Measurements from ENCODE around the gene STRA6. TPM values are rescaled to one million over a fixed set of nuclear protein-coding genes. Genes with fewer than 3 reads are reported as not detected.

Gene STRA6
- total RNA-seq, 3 donors from 2014 or later (not counting 1 experiment from before 2014, with no cell fraction given): not detected

- peaks cover 55 to 62% of the 10 kb centered on the region in 2 donors for H3K27me3 Mint-ChIP-seq (ENCODE audit: low read depth in 2 of 2)
- TF ChIP-seq, protein P1, sequence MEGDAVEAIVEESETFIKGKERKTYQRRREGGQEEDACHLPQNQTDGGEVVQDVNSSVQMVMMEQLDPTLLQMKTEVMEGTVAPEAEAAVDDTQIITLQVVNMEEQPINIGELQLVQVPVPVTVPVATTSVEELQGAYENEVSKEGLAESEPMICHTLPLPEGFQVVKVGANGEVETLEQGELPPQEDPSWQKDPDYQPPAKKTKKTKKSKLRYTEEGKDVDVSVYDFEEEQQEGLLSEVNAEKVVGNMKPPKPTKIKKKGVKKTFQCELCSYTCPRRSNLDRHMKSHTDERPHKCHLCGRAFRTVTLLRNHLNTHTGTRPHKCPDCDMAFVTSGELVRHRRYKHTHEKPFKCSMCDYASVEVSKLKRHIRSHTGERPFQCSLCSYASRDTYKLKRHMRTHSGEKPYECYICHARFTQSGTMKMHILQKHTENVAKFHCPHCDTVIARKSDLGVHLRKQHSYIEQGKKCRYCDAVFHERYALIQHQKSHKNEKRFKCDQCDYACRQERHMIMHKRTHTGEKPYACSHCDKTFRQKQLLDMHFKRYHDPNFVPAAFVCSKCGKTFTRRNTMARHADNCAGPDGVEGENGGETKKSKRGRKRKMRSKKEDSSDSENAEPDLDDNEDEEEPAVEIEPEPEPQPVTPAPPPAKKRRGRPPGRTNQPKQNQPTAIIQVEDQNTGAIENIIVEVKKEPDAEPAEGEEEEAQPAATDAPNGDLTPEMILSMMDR (IDR thresholded peaks at IDR 0.05): no peak
- H3K27ac Mint-ChIP-seq: no peak overlapping the region
- intact Hi-C loops (cut with micrococcal nuclease): no loop called here
- no peak overlapping the region for H3K4me3 ChIP-seq (ENCODE audit: low read length)
- no peak for ATAC-seq
- no peak for DNase-seq
- no peaks in the 10 kb centered on the region for H3K4me1 Mint-ChIP-seq
- H3K27ac ChIP-seq (ENCODE audit: low read length): no peak overlapping the region
- peaks cover 25% of the 10 kb centered on the region for H3K4me1 ChIP-seq (ENCODE audit: control insufficient read depth, insufficient read depth, low read length)
- WGBS (ENCODE audit: insufficient coverage): 5% methylated on average over 40 of the region's 40 CpGs
- no peaks in the 10 kb centered on the region for H3K9me3 ChIP-seq (ENCODE audit: control insufficient read depth, insufficient read depth, low read length)
- no peak overlapping the region for H3K4me3 Mint-ChIP-seq
- H3K36me3 Mint-ChIP-seq: no peaks in the 10 kb centered on the region
- no peaks in the 10 kb centered on the region for H3K9me3 Mint-ChIP-seq
- peaks cover 53% of the 10 kb centered on the region for H3K27me3 ChIP-seq (ENCODE audit: control insufficient read depth, insufficient read depth, low read length)
- H3K36me3 ChIP-seq (ENCODE audit: control insufficient read depth, insufficient read depth, low read length): no peaks in the 10 kb centered on the region
Measured at GRCh38 chr15:74129586-74130154, 72.9 kb downstream of the STRA6 start.

Other genes with a start within 250 kb of the STRA6 start
- gene STOML1, start 210.5 kb downstream of the STRA6 start, total RNA-seq: 1 to 10 TPM; 5.6 to 8.2 (median 7.0) TPM
- 10 to 100 TPM; 65.8 to 68.7 (median 67.6) TPM for gene PML, start 208.1 kb downstream of the STRA6 start, total RNA-seq
- gene GOLGA6A, start 120.2 kb downstream of the STRA6 start, total RNA-seq: under 1 TPM in 2 of 3 donors, not detected in 1; 0.16 to 0.82 TPM
- gene ISLR2, start 72.2 kb downstream of the STRA6 start, total RNA-seq: not detected
- not detected for gene ISLR, start 29.1 kb downstream of the STRA6 start, total RNA-seq
- not detected for gene CCDC33, start 33.5 kb upstream of the STRA6 start, total RNA-seq
- gene CYP11A1, start 164.9 kb upstream of the STRA6 start, total RNA-seq: 1 to 10 TPM in 1 of 3 donors, not detected in 2; 5.1 TPM
- 10 to 100 TPM in 1 of 3 donors, 1 to 10 TPM in 2; 4.7 to 46.2 (median 9.0) TPM for gene SEMA7A, start 231.2 kb upstream of the STRA6 start, total RNA-seq